ENCODE results near the gene RASAL3.

RASAL3 gene

DNA sequence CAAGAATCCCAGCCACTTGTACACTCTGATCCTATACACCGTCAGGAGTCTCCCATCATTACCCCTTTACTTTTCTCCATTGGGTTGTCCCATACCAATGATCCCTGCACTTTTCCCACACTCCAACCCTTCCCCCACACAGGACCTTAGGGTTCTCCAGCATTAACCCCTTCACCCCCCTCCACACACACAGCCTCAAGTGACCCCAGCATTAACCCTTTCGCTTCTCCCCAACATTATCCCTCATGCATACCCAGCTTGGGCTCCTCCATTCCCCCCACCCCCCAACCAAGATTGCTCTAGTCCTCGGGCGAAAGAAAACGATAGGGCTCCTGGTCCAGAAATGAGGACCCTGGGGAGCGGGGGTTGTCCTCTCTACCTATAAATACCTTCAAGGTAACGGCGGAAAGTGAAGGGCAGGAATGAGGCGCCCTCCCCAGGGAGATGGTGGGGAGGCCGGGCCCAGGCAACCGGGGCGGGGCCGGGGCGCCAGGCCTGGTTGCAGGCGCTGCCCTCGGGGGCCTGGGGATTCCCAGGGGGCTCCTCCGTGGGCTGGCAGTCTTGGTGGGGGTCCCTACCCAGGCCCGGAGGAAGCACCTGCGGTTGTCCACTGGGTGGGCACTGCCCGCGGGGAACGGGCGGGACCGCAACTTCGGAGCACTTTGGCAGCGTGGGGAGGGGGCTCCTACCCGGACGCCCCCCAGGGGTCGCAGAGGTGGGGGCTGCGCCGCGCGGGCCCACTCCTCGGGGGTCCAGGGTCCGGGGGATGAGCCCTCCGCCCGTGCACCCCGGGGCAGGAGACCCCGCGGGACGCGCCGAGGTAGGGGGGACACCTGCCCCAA, 15.3 kb downstream of the RASAL3 start:
- no peak overlapping the region for H3K4me3 ChIP-seq (ENCODE audit: low read length, poor library complexity, severe bottlenecking)
- no peaks in the 10 kb centered on the region for H3K9me2 ChIP-seq (replicated peaks; ENCODE audit: low read depth, low read length)
- no peaks in the 10 kb centered on the region for H3K27me3 ChIP-seq (ENCODE audit: insufficient read depth, low read length, poor library complexity, severe bottlenecking)
- H3K4me1 ChIP-seq (ENCODE audit: insufficient read depth, low read length, poor library complexity, severe bottlenecking), result no peaks in the 10 kb centered on the region
- H3K79me2 ChIP-seq (ENCODE audit: insufficient read depth, low read length), result no peaks in the 10 kb centered on the region
- peaks cover 14% of the 10 kb centered on the region; the same call in 1 of the 2 replicates for H3F3A ChIP-seq (ENCODE audit: low read depth)
- no peak overlapping the region for H3K9ac ChIP-seq (ENCODE audit: low read depth, low read length, poor library complexity, severe bottlenecking)
- H4K20me1 ChIP-seq (ENCODE audit: insufficient read depth, low read length, poor library complexity, severe bottlenecking), result no peaks in the 10 kb centered on the region
- H3K9me3 ChIP-seq (ENCODE audit: insufficient read depth, low read depth, low read length), result no peaks in the 10 kb centered on the region
- no peak overlapping the region for H2AFZ ChIP-seq (ENCODE audit: low read length)
- no peak for TF ChIP-seq EZH2phosphoT487 (IDR thresholded peaks at IDR 0.05; ENCODE audit: borderline replicate concordance)
- TF ChIP-seq, protein P1, sequence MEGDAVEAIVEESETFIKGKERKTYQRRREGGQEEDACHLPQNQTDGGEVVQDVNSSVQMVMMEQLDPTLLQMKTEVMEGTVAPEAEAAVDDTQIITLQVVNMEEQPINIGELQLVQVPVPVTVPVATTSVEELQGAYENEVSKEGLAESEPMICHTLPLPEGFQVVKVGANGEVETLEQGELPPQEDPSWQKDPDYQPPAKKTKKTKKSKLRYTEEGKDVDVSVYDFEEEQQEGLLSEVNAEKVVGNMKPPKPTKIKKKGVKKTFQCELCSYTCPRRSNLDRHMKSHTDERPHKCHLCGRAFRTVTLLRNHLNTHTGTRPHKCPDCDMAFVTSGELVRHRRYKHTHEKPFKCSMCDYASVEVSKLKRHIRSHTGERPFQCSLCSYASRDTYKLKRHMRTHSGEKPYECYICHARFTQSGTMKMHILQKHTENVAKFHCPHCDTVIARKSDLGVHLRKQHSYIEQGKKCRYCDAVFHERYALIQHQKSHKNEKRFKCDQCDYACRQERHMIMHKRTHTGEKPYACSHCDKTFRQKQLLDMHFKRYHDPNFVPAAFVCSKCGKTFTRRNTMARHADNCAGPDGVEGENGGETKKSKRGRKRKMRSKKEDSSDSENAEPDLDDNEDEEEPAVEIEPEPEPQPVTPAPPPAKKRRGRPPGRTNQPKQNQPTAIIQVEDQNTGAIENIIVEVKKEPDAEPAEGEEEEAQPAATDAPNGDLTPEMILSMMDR (conservative IDR thresholded peaks at IDR 0.05; ENCODE audit: low read length), result no peak
- H3K4me2 ChIP-seq (ENCODE audit: low read depth, low read length, poor library complexity, severe bottlenecking), result no peak overlapping the region
- H3K36me3 ChIP-seq (ENCODE audit: insufficient read depth, low read length), result no peaks in the 10 kb centered on the region; the same call in 1 of the 2 replicates

DNA sequence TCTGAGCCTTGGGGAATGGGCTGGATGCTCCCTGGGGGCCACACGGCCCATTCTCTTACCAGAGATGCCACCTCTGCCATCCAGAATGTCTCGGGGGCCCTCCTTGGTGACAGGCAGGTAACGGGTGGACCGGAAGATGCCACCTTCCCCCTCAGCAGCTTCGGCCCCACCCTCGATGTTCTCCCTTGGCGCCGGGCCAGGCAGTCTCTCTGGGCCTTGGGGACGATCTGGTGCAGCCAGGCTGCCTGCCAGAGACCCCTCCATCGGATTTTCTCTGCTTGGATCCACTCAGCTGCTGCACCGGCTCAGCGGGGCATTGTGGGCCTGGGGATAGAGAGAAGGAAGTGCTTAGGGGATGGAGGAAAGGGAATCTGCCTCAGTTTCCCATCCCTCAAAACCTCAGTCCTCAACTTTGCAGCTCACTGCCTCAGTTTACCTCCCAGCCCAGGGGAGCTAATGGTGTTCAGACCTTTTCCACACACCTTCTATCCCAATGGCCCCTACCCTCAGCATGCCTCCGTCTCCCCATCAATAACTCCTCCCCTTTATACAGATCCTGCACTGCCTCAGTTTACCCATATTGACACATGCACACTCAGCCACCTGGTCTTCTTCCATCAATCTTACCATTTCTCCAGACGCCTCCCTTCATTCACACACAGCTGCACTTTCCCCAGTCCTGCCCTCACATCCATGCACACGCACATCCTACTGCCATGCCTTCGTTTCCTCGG, 16.1 kb downstream of the RASAL3 start:
- H3K9me2 ChIP-seq (replicated peaks; ENCODE audit: low read depth, low read length), result no peaks in the 10 kb centered on the region

DNA sequence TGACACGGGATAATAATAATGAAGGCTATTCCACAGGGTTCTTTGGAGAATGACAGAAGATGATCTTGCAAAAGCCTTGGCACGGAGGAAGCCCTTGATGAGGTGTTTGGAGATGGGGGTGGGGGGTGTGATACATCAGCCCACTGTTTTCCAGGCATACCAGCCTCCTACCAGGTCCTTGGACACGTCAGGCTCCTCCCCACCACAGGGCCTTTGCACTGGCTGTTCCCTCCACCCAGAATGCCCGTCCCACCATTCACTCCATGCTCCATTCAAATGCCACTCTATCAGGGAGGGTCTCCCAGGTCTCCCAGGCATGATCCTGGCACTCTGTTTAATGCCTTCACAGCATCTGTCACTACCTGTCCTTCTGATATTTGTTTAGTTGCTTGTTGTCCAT, 17.3 kb downstream of the RASAL3 start:
- no peaks in the 10 kb centered on the region for H3K27me3 ChIP-seq (ENCODE audit: insufficient read depth, low read length, poor library complexity, severe bottlenecking)
- H3F3A ChIP-seq (ENCODE audit: low read depth), result peaks cover 13% of the 10 kb centered on the region; the same call in 1 of the 2 replicates
- H3K4me3 ChIP-seq (ENCODE audit: low read length, poor library complexity, severe bottlenecking), result no peak overlapping the region
- no peak overlapping the region for H3K9ac ChIP-seq (ENCODE audit: low read depth, low read length, poor library complexity, severe bottlenecking)
- H4K20me1 ChIP-seq (ENCODE audit: insufficient read depth, low read length, poor library complexity, severe bottlenecking), result no peaks in the 10 kb centered on the region
- no peaks in the 10 kb centered on the region for H3K36me3 ChIP-seq (ENCODE audit: insufficient read depth, low read length)
- no peak overlapping the region for H2AFZ ChIP-seq (ENCODE audit: low read length)
- no peak overlapping the region for H3K4me2 ChIP-seq (ENCODE audit: low read depth, low read length, poor library complexity, severe bottlenecking)
- no peak for TF ChIP-seq EZH2phosphoT487 (IDR thresholded peaks at IDR 0.05; ENCODE audit: borderline replicate concordance)
- TF ChIP-seq, protein P1 (conservative IDR thresholded peaks at IDR 0.05; ENCODE audit: low read length), result no peak
- H3K9me2 ChIP-seq (replicated peaks; ENCODE audit: low read depth, low read length), result no peaks in the 10 kb centered on the region
- H3K79me2 ChIP-seq (ENCODE audit: insufficient read depth, low read length), result no peaks in the 10 kb centered on the region
- no peaks in the 10 kb centered on the region for H3K9me3 ChIP-seq (ENCODE audit: insufficient read depth, low read depth, low read length)
- H3K4me1 ChIP-seq (ENCODE audit: insufficient read depth, low read length, poor library complexity, severe bottlenecking), result no peaks in the 10 kb centered on the region

More for the DNA sequence above, 16.1 kb downstream of the RASAL3 start:
- no peak overlapping the region for H3K4me2 ChIP-seq (ENCODE audit: low read depth, low read length, poor library complexity, severe bottlenecking)
- H3K9ac ChIP-seq (ENCODE audit: low read depth, low read length, poor library complexity, severe bottlenecking), result no peak overlapping the region
- H3K9me3 ChIP-seq (ENCODE audit: insufficient read depth, low read depth, low read length), result no peaks in the 10 kb centered on the region
- no peaks in the 10 kb centered on the region for H3K4me1 ChIP-seq (ENCODE audit: insufficient read depth, low read length, poor library complexity, severe bottlenecking)
- H2AFZ ChIP-seq (ENCODE audit: low read length), result no peak overlapping the region
- TF ChIP-seq, protein P1 (conservative IDR thresholded peaks at IDR 0.05; ENCODE audit: low read length), result no peak
- no peak for TF ChIP-seq EZH2phosphoT487 (IDR thresholded peaks at IDR 0.05; ENCODE audit: borderline replicate concordance)
- H3F3A ChIP-seq (ENCODE audit: low read depth), result peaks cover 14% of the 10 kb centered on the region; the same call in 1 of the 2 replicates
- no peaks in the 10 kb centered on the region for H3K27me3 ChIP-seq (ENCODE audit: insufficient read depth, low read length, poor library complexity, severe bottlenecking)
- H3K79me2 ChIP-seq (ENCODE audit: insufficient read depth, low read length), result no peaks in the 10 kb centered on the region
- H3K4me3 ChIP-seq (ENCODE audit: low read length, poor library complexity, severe bottlenecking), result no peak overlapping the region
- no peaks in the 10 kb centered on the region; the same call in 1 of the 2 replicates for H3K36me3 ChIP-seq (ENCODE audit: insufficient read depth, low read length)
- no peaks in the 10 kb centered on the region for H4K20me1 ChIP-seq (ENCODE audit: insufficient read depth, low read length, poor library complexity, severe bottlenecking)
